Trophoblast cell (in vitro differentiated cells and primary cell): ENCODE results near the gene TRAF3IP1.

Source experiments
- DNase-seq, 2 donors: peaks; one replicate each; pipeline ENCODE4 v3.0.0-alpha.2; 2016
- H2AFZ ChIP-seq: 2 replicates; pipeline ENCODE4 v1.6.1; 2013; ENCODE audit warnings: low read length, moderate library complexity, mild to moderate bottlenecking; ENCODE audit not compliant: insufficient read depth, poor library complexity
- H2AK5ac ChIP-seq: 2 replicates; pipeline ENCODE4 v1.6.1; 2013; ENCODE audit warnings: mild to moderate bottlenecking, low read length
- H2BK120ac ChIP-seq: 2 replicates; pipeline ENCODE4 v1.6.1; 2013; ENCODE audit warnings: low read length, mild to moderate bottlenecking, moderate library complexity; ENCODE audit not compliant: insufficient read depth, poor library complexity
- H2BK12ac ChIP-seq: 2 replicates; pipeline ENCODE4 v1.6.1; 2013; ENCODE audit warnings: mild to moderate bottlenecking, low read length, moderate library complexity
- H2BK5ac ChIP-seq: 2 replicates; pipeline ENCODE4 v1.6.1; 2013; ENCODE audit warnings: low read length, low read depth, moderate library complexity, mild to moderate bottlenecking; ENCODE audit not compliant: poor library complexity
- H3K14ac ChIP-seq: 2 replicates; pipeline ENCODE4 v1.6.1; 2013; ENCODE audit warnings: mild to moderate bottlenecking, low read length
- H3K18ac ChIP-seq: 2 replicates; pipeline ENCODE4 v1.6.1; 2013; ENCODE audit warnings: mild to moderate bottlenecking, low read length
- H3K23ac ChIP-seq: 2 replicates; pipeline ENCODE4 v1.6.1; 2013; ENCODE audit warnings: low read length
- H3K27ac ChIP-seq: 2 replicates; pipeline ENCODE4 v1.5.1; 2013; ENCODE audit warnings: low read depth, mild to moderate bottlenecking, inconsistent platforms, low read length, moderate library complexity
- H3K27me3 ChIP-seq: 2 replicates; pipeline ENCODE4 v1.6.1; 2013; ENCODE audit warnings: inconsistent platforms, mild to moderate bottlenecking, low read length, moderate library complexity; ENCODE audit not compliant: insufficient read depth
- H3K36me3 ChIP-seq, 2 experiments: 1 replicate in 1 of 2; 2 replicates in 1 of 2; pipeline ENCODE4 v1.6.1; 2013; ENCODE audit warnings: low read length in 2 of 2, mild to moderate bottlenecking in 2 of 2, moderate library complexity in 1 of 2; ENCODE audit not compliant: insufficient read depth in 2 of 2, control insufficient read depth in 1 of 2
- H3K4ac ChIP-seq: 2 replicates; pipeline ENCODE4 v1.6.1; 2013; ENCODE audit warnings: low read depth, mild to moderate bottlenecking, low read length, moderate library complexity
- H3K4me1 ChIP-seq, 2 experiments: 1 replicate in 1 of 2; 2 replicates in 1 of 2; pipeline ENCODE4 v1.6.1; 2013; ENCODE audit warnings: low read length in 2 of 2, mild to moderate bottlenecking in 2 of 2, moderate library complexity in 1 of 2; ENCODE audit not compliant: insufficient read depth in 2 of 2, control insufficient read depth in 1 of 2
- H3K4me2 ChIP-seq: 2 replicates; pipeline ENCODE4 v1.6.1; 2013; ENCODE audit warnings: inconsistent platforms, mild to moderate bottlenecking, low read length, moderate library complexity
- H3K4me3 ChIP-seq: 2 replicates; pipeline ENCODE4 v1.5.1; 2013; ENCODE audit warnings: mild to moderate bottlenecking, low read depth, low read length, inconsistent platforms
- H3K79me1 ChIP-seq: one replicate; pipeline ENCODE4 v1.6.1; 2013; ENCODE audit warnings: low read length
- H3K79me2 ChIP-seq: 2 replicates; pipeline ENCODE4 v1.6.1; 2013; ENCODE audit warnings: low read length, mild to moderate bottlenecking; ENCODE audit not compliant: control insufficient read depth, insufficient read depth, poor library complexity
- H3K9ac ChIP-seq: 2 replicates; pipeline ENCODE4 v1.6.1; 2013; ENCODE audit warnings: mild to moderate bottlenecking, low read length
- H3K9me3 ChIP-seq: 2 replicates; pipeline ENCODE4 v1.6.1; 2013; ENCODE audit warnings: low read depth, mild to moderate bottlenecking, control low read depth, inconsistent platforms, low read length; ENCODE audit not compliant: insufficient read depth
- H4K12ac ChIP-seq: 2 replicates; pipeline ENCODE4 v1.6.1; 2013; ENCODE audit warnings: low read depth, mild to moderate bottlenecking, low read length, moderate library complexity
- H4K8ac ChIP-seq: 2 replicates; pipeline ENCODE4 v1.6.1; 2013; ENCODE audit warnings: low read depth, mild to moderate bottlenecking, low read length, moderate library complexity
- H4K91ac ChIP-seq: one replicate; pipeline ENCODE4 v1.6.1; 2013; ENCODE audit warnings: low read depth, mild to moderate bottlenecking, low read length, moderate library complexity
- WGBS: extraction: QIAGEN DNeasy Blood & Tissue Kit; methylation state at CpG from one replicate; pipeline ENCODE4 v1.1.7; 2013; ENCODE audit warnings: missing lambda C conversion rate; ENCODE audit not compliant: insufficient read length, insufficient coverage; ENCODE audit errors: extremely low coverage; 5-methylcytosine and 5-hydroxymethylcytosine counted together

TRAF3IP1 gene

GRCh38 chr2:238424313-238424700 is 104.0 kb downstream of the TRAF3IP1 start:
- H3K14ac ChIP-seq = no peak overlapping the region
- no peak overlapping the region for H4K91ac ChIP-seq
- H3K23ac ChIP-seq = no peak overlapping the region
- no peak overlapping the region for H3K4ac ChIP-seq
- H3K9ac ChIP-seq = no peak overlapping the region
- no peak overlapping the region for H4K8ac ChIP-seq
- no peaks in the 10 kb centered on the region for H3K36me3 ChIP-seq
- no peak overlapping the region for H2AFZ ChIP-seq
- H3K79me1 ChIP-seq = peaks cover 14% of the 10 kb centered on the region
- no peak for DNase-seq
- H3K27ac ChIP-seq = no peak overlapping the region
- no peak overlapping the region for H2BK120ac ChIP-seq
- H2BK5ac ChIP-seq = no peak overlapping the region
- H3K9me3 ChIP-seq = no peaks in the 10 kb centered on the region
- no peak overlapping the region for H3K4me2 ChIP-seq
- no peak overlapping the region for H3K4me3 ChIP-seq
- H2BK12ac ChIP-seq = no peak overlapping the region
- H4K12ac ChIP-seq = no peak overlapping the region
- no peak overlapping the region for H2AK5ac ChIP-seq
- H3K79me2 ChIP-seq = peaks cover 12% of the 10 kb centered on the region
- no peak overlapping the region for H3K18ac ChIP-seq
- no CpG with 5 or more reads among the region's 3 CpGs for WGBS
- H3K4me1 ChIP-seq = peaks cover 9 to 17% of the 10 kb centered on the region in 2 experiments
- no peaks in the 10 kb centered on the region for H3K27me3 ChIP-seq

GRCh38 chr2:238425505-238425978 is 105.2 kb downstream of the TRAF3IP1 start:
- Histone ChIP-seq H4K91ac (no peak overlapping the region), H4K12ac (peak overlapping the region; percentile 66), H2BK12ac (no peak overlapping the region), H3K36me3 (peaks cover 0 to under 1% of the 10 kb centered on the region in 2 experiments), H3K23ac (no peak overlapping the region), H2AK5ac (peak overlapping the region; percentile 27), H3K27ac (no peak overlapping the region), H3K4me1 (peaks cover 9 to 17% of the 10 kb centered on the region in 2 experiments), H3K4me2 (peak overlapping the region; percentile 92), H3K4ac (no peak overlapping the region), H3K4me3 (no peak overlapping the region), H3K9me3 (no peaks in the 10 kb centered on the region), H2BK120ac (no peak overlapping the region), H3K27me3 (no peaks in the 10 kb centered on the region), H3K9ac (no peak overlapping the region), H2AFZ (no peak overlapping the region), H3K79me1 (peaks cover 14% of the 10 kb centered on the region), H3K79me2 (peaks cover 12% of the 10 kb centered on the region), H4K8ac (peak overlapping the region; percentile 96), H2BK5ac (no peak overlapping the region), H3K14ac (no peak overlapping the region), H3K18ac (peak overlapping the region; percentile 90)
- no CpG with 5 or more reads among the region's 16 CpGs for WGBS
- no peak for DNase-seq

GRCh38 chr2:238425979-238426567 is 105.8 kb downstream of the TRAF3IP1 start:
- peak overlapping the region; percentile 88 for H3K4me3 ChIP-seq
- peak overlapping the region; percentile 96 for H4K8ac ChIP-seq
- DNase-seq = peak; percentile 13 to 36
- peak overlapping the region; percentile 92 for H3K4me2 ChIP-seq
- H3K9ac ChIP-seq = peak overlapping the region; percentile 75
- peaks cover 0 to 4% of the 10 kb centered on the region in 2 experiments for H3K36me3 ChIP-seq
- H3K79me1 ChIP-seq = peaks cover 14% of the 10 kb centered on the region
- no peak overlapping the region for H2BK120ac ChIP-seq
- H4K91ac ChIP-seq = peak overlapping the region; percentile 93
- peak overlapping the region; percentile 89 for H4K12ac ChIP-seq
- no peak overlapping the region for H3K23ac ChIP-seq
- H3K27me3 ChIP-seq = no peaks in the 10 kb centered on the region
- peaks cover 3% of the 10 kb centered on the region for H3K9me3 ChIP-seq
- peak overlapping the region; percentile 85 for H2BK5ac ChIP-seq
- H3K4ac ChIP-seq = peak overlapping the region; percentile 8
- H3K4me1 ChIP-seq = peaks cover 9 to 17% of the 10 kb centered on the region in 2 experiments
- WGBS = no CpG with 5 or more reads among the region's 24 CpGs
- H2AK5ac ChIP-seq = peak overlapping the region; percentile 16
- H2BK12ac ChIP-seq = no peak overlapping the region
- H3K27ac ChIP-seq = peak overlapping the region; percentile 99
- peaks cover 12% of the 10 kb centered on the region for H3K79me2 ChIP-seq
- peak overlapping the region; percentile 90 for H3K18ac ChIP-seq
- peak overlapping the region; percentile 82 for H2AFZ ChIP-seq
- peak overlapping the region; percentile 54 for H3K14ac ChIP-seq

GRCh38 chr2:238426568-238427434 is 106.5 kb downstream of the TRAF3IP1 start, which contains the start of gene ASB1:
ASB1 (plus strand) TSS chr2:238426927; CDS start chr2:238427071, 144 bp downstream.
- H3K18ac ChIP-seq = peak within 1 kb of the TSS; percentile 90
- peak within 1 kb of the TSS; percentile 99 for H3K27ac ChIP-seq
- H2BK120ac ChIP-seq = peak within 1 kb of the TSS; percentile 84

More at GRCh38 chr2:238426568-238427434, 106.5 kb downstream of the TRAF3IP1 start, which contains the start of gene ASB1:
- Histone ChIP-seq H3K79me1 (peaks cover 14% of the 10 kb centered on the region), H4K91ac (peak within 1 kb of the TSS; percentile 93), H3K4me1 (peaks cover 9 to 17% of the 10 kb centered on the region in 2 experiments), H3K4me2 (peak within 1 kb of the TSS; percentile 92), H3K27me3 (no peaks in the 10 kb centered on the region), H3K9ac (peak within 1 kb of the TSS; percentile 81), H3K9me3 (peaks cover 3% of the 10 kb centered on the region), H2AK5ac (peak within 1 kb of the TSS; percentile 71), H3K4ac (peak within 1 kb of the TSS; percentile 47), H3K36me3 (peaks cover 0 to 5% of the 10 kb centered on the region in 2 experiments), H3K79me2 (peaks cover 12% of the 10 kb centered on the region), H4K8ac (peak within 1 kb of the TSS; percentile 96), H4K12ac (peak within 1 kb of the TSS; percentile 89), H3K23ac (no peak within 1 kb of the TSS), H2BK12ac (peak within 1 kb of the TSS; percentile 3), H3K4me3 (peak within 1 kb of the TSS; percentile 88), H2AFZ (peak within 1 kb of the TSS; percentile 82), H3K14ac (peak within 1 kb of the TSS; percentile 96), H2BK5ac (peak within 1 kb of the TSS; percentile 85)
- no CpG with 5 or more reads among the region's 104 CpGs for WGBS
- DNase-seq = peak; percentile 89
